ENCODE results near the gene OBSCN.

OBSCN gene

DNA sequence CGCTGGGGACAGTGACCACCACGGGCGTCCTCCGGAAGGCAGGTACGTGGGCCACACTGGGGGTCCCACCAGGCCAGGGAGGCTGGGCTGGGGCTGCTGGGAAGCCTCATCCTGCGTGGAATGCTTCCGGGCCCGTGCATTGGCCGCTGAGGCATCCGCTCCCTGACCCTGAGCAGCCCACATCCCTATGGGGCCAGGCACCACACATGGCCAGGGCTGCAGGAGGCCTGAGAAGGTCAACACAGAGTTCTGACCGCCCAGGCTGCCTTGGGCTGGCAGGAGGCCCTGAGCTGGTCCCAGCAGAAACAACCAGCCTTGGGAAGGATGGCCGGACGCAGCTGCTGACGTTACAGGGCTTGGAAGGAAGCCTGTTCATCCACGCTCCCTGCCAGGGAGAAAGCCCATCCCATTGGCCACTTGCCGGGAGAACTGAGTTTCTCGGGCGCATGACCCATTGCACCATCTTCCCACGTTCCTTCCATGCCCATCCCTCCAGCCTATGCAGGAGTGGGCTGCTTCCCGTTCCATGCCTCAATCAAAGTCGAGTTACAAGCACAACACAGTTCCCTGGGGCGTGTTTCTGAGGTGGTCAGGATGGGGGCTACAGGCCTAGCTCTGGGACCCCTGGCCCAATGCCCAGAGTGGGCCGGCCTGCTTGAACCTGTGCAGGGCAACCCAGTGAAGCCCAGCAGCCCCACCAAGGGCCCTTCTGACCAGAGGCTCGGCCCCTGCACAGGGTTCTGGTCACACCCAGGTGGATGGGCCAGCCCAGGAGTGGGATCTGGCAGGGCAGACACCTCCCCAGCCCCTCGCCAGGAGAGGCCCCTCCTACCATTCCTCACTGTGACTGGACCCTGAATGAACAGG is 167.1 kb downstream of the OBSCN start:
- no peak for DNase-seq (ENCODE audit: low read depth in 2 of 2, low spot score in 1 of 2)

DNA sequence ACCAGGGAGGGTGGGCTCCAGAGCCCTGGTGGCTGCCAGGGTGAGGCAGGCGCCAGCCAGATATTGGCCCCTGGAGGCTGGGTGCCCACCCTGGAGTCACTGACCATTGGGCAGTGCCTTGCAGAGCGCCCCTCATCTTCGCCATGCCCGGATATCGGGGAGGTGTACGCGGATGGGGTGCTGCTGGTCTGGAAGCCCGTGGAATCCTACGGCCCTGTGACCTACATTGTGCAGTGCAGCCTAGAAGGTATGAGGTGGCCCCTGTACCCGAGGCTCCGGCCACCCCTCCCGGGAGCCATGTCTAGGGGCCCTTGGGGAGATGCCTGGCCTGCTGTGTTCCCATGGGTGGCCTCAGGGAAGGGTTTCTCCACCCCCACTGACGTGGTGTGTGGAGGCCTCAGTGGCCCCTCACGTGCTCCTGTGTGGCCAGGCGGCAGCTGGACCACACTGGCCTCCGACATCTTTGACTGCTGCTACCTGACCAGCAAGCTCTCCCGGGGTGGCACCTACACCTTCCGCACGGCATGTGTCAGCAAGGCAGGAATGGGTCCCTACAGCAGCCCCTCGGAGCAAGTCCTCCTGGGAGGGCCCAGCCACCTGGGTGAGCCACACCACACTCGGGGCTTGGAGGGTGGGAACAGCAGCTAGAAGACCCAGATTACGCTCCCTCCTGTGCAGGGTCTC is 167.9 kb downstream of the OBSCN start:
- no peak for DNase-seq (ENCODE audit: low read depth in 2 of 2, low spot score in 1 of 2)

DNA sequence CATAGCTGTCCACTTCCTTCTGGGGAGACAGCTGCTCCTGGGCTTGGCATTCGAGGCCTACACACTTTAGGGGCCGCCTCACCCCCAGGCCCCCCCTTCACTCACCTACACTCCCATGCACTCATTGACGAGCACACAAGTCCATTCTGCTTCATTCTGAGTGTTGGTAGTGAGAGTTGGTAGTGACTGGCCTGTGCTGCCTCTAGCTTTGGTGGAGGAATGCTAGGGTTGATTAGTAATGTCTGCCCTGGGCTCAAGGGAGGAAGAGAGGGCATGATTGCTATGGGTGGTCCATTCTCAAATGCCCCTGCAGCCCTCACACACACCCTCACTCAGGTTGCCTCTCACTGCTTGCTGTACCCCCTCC is 168.4 kb downstream of the OBSCN start:
- no peak for DNase-seq (ENCODE audit: low read depth in 2 of 2, low spot score in 1 of 2)

DNA sequence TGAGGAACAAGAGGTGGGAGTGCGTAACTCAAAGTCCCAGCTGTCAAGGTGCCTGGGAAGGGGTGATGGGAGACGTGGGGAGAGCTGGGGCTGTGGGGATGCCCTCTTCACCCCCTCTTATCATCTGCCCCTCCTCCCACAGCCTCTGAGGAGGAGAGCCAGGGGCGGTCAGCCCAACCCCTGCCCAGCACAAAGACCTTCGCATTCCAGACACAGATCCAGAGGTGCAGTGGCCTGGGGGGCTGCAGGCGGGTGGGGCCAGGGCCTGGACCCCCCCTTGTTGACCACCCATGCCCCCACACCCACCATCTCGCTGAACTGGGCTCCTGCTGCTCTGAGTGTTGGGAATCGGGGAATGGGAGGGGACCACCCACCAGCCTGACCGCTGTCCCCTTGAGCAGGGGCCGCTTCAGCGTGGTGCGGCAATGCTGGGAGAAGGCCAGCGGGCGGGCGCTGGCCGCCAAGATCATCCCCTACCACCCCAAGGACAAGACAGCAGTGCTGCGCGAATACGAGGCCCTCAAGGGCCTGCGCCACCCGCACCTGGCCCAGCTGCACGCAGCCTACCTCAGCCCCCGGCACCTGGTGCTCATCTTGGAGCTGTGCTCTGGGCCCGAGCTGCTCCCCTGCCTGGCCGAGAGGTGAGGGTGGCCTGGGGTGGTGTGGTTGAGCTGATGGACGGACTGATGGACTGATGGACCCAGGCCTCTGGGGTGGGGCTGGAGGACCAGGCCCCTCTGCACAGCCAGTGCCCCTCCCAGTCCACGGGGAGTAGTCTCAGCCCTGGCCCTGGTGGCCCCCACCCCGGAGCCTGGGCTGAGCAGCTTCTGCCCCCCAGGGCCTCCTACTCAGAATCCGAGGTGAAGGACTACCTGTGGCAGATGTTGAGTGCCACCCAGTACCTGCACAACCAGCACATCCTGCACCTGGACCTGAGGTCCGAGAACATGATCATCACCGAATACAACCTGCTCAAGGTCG is 169.1 kb downstream of the OBSCN start:
- DNase-seq (ENCODE audit: low read depth in 2 of 2, low spot score in 1 of 2): no peak

DNA sequence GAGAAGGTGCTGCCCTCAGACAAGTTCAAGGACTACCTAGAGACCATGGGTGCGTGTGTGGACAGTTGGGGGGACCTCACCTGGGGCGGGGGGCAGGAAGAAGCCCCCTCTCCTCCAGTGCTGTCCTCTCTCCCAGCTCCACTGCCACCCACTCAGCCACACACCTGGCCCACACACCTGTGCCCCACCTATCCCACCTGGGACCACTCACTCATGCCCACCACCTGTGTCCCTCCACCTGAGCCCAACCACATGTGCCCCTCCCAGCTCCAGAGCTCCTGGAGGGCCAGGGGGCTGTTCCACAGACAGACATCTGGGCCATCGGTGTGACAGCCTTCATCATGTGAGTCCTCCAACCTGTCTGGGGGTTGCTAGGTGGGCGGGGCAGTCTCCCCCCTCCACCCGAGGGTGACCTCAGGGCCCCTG is 169.8 kb downstream of the OBSCN start:
- DNase-seq (ENCODE audit: low read depth in 2 of 2, low spot score in 1 of 2): no peak

DNA sequence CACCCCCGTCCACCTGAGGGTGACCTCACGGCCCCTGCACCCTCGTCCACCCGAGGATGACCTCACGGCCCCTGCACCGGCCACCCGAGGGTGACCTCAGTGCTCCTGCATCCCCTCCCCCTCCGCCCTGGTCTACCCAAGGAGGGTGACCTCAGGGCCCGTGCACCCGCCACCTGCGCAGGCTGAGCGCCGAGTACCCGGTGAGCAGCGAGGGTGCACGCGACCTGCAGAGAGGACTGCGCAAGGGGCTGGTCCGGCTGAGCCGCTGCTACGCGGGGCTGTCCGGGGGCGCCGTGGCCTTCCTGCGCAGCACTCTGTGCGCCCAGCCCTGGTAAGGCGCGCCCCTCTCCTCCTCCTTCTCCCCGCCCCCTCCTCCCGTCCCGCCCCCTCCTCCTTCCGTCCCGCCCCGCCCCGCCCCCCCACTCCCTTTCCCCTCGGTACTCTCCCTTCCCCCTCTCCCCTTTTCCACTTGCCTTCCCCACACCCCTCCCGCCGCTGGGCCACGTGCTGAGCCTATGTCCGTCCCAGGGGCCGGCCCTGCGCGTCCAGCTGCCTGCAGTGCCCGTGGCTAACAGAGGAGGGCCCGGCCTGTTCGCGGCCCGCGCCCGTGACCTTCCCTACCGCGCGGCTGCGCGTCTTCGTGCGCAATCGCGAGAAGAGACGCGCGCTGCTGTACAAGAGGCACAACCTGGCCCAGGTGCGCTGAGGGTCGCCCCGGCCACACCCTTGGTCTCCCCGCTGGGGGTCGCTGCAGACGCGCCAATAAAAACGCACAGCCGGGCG is 170.4 kb downstream of the OBSCN start:
- no peak for DNase-seq (ENCODE audit: low read depth in 2 of 2, low spot score in 1 of 2)

DNA sequence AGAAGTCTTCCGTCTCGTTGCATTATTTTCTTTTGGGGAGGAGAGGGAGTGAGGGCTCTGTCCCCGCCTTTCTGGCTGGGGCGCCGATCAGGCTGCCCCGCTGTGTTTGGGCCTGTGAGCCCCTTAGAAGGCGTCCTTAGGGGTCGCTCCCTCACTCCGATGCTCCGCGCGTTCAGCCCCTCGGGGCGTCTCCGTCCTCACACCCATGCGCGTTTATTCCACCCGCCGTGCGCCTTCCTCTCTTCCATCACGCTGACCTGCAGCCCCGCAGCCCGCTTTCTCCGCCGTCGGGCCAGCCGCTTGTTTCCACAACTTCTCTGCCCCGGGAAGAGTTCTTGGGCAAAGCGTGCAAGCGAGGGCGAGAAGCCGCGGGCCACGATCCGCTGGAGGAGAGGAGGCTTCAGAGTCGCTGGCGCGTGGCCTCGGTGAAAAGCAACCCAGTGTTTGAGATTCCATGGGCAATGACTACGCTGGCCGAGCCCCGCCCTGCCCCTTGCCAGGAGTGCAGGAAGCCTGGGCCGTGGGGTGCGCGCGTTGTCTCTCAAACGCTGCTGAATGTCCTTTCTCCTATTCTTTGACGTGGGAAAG is 171.1 kb downstream of the OBSCN start:
- DNase-seq (ENCODE audit: low read depth in 2 of 2, low spot score in 1 of 2): no peak

DNA sequence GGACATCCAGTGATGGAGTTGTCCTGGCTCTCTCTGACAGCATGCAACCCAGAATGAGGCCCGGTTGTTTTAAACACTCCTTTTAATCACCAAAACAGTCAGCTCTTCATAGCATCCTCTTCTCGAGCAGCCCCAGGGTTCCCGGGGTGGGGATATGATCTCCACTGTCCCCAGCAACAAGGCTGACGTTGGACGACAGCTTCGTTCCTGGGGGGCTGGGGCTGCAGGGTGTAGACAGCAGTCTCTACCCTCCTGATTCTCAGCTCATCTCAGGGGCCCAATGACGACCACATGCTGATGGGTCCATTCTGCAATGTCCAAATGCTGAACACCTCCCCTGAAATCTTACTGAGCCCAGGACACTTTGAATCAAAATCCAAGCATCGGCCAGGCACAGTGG is 171.8 kb downstream of the OBSCN start:
- DNase-seq (ENCODE audit: low read depth in 2 of 2, low spot score in 1 of 2): no peak

DNA sequence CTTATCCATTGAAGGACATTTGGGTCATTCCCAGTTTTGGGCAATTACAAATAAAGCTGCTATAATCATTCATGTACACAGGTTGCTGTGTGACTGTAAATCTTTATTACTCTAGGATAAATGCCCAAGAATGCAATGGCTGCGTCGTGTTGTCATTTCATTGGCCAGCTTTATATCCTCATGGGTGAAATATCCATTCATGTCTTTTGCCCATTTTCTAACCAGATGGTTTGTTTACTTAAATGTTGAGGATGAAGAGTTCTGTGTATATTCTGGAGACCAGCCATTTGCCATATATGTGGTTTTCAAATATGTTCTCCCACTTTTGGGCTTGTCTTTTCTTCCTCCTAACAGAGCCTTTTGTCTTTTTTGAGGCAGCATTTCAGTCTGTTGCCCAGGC is 173.5 kb downstream of the OBSCN start:
- no peak for DNase-seq (ENCODE audit: low read depth in 2 of 2, low spot score in 1 of 2)

DNA sequence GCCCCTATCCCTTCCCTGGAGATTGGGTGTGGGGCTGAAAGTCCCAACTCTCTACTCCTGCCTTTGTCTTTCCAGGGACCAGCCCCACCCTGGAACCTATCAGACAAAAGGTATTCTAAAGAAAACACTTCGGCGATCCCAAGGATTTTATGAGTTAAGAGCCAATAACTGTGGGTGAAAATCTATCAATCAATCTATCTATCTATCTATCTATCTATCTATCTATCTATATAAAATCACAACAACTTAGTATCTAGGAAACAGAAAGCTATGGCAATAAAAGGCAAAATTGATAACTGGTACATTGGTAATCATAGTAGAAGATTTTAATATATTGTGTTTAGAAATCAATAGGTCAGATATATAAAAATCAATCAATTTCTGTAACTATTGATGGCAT is 175.9 kb downstream of the OBSCN start:
- no peak for DNase-seq (ENCODE audit: low read depth in 2 of 2, low spot score in 1 of 2)

DNA sequence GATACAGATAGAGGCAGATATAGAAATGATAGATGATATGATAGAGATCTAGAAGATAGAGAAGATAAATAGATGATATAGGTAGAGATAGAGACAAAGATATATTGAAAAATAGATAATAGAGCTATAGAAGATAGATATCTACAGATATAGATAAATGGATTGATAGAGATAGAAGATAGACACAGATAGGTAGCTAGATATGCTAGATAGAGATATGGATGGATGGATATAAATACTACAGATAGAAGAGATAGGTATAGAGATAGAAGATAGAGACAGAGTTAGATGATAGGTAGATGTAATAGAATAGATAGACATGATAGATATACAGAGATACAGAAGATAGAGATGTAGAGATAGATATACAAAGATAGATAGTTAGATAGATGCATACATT is 177.4 kb downstream of the OBSCN start:
- no peak for DNase-seq (ENCODE audit: low read depth in 2 of 2, low spot score in 1 of 2)

DNA sequence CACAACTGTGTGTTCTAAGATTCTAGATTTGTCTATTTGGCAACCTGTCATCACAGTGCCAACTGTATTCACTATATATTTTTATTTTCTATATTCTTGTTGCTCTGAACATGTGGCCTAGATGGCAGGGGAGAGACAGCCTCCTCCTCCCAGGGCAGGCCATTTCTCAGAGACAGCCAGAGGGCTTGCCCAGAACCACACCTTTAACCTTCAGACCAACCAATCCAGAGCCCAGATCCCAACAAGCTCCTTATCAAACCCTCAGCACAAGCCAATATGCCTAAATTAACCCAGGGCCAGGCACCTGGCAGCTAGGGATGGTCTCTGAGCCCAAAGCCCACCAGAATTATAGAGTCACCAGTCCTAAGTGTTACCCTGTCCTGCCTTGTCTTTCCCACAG is 179.5 kb downstream of the OBSCN start:
- no peak for DNase-seq (ENCODE audit: low read depth in 2 of 2, low spot score in 1 of 2)

DNA sequence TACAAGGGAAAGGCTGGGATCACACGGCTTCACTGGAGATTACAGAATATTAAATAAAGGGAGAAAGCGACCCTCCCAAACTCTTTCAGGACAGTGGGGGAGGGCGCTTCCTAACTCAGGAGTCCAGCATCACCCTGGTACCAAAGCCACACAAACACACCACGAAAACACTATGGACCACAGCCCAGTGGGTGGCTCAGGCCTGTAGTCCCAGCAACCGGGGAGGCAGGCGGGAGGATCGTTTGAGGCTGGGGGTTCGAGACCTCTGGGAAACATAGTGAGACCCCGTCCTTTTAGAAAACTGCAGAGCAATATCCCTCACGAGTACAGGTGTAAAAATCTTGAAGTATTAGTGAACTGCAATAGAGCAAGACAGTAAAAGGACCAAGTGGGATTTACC is 182.8 kb downstream of the OBSCN start:
- no peak for DNase-seq (ENCODE audit: low read depth in 2 of 2, low spot score in 1 of 2)

DNA sequence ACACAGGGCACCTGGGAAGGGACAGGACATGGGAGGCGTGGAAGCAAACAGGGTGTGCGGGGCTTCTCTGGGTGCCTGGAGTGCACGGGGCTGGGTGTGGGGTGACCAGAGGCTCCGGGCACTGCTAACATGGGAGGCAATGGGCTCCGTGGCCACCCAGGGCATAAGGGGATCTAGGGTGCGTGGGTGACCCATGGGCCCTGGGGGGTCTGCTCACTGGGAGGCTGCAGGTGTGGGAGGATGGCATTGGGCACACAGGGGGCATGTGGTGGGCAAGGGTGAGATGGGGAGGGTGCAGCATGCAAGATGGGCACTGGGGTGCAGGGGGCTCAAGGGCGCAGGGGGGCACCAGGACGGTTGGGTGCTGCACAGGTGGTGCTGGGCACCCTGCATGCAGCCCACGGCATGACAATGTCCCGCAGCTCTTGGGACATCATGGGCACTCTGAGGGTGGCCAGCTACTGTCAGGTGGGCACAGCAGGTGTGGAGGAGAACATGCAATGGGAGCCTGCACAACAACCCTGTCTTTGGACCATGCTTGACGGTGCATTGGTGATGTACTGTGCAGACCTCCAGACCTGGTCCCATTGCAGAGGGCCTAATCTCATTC is 183.7 kb downstream of the OBSCN start:
- DNase-seq (ENCODE audit: low read depth in 2 of 2, low spot score in 1 of 2): no peak

DNA sequence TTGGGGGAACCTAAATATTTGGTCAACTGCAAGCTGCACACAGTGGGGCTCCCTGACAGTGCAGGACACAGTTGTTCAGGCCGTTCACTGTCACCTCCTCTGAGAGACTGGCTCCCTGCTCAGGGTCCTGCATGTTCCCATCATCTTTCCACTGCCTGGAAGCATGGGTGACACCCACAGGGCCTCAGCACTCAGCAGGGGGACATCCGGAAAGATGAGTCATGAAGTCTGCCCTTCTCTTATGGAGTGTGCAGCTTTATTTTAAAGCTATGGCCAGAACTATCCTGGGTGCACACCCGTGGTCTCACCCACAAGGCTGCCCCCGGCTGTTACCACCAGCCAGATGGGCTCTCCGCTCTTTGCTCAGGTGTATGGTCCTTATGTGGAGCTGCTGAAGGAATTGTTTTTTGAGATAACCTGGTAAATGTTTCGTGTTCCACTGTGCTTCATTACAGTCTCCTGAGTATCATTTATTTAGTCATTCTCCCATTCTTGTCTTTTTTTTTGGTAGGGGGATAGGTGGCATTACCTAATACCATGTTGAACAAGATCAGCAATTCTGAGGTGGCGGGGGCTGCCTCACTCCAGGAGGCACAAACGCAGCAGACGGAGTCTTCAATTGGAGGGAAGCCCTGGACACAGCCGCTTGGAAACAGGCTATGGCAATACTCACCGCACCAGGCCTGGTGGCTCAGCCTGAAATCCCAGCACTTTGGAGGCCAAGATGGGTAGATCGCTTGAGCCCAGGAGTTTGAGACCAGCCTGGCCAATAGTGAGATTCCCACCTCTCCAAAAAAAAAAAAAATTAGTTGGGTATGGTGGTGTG is 184.5 kb downstream of the OBSCN start:
- DNase-seq (ENCODE audit: low read depth in 2 of 2, low spot score in 1 of 2): no peak

DNA sequence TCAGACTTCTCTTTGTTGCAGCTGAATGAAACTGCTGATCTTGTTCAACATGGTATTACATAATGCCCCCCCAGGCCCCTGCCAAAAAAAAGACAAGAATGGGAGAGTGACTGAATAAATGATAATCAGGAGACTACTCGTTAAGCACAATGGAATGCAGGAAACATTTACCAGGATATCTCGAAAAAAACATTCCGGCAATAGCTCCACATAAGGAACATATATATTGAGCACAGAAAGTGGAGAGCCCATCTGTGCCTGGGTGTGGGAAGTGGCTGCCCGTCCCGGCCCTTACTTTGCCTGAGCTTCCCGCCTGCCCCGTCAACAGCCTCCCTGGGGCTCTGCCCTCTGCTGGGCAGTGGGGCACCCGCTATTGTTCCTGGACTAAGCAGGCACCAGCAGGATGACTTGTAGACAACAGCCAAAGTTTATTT is 185.4 kb downstream of the OBSCN start:
- DNase-seq (ENCODE audit: low read depth in 2 of 2, low spot score in 1 of 2): no peak

DNA sequence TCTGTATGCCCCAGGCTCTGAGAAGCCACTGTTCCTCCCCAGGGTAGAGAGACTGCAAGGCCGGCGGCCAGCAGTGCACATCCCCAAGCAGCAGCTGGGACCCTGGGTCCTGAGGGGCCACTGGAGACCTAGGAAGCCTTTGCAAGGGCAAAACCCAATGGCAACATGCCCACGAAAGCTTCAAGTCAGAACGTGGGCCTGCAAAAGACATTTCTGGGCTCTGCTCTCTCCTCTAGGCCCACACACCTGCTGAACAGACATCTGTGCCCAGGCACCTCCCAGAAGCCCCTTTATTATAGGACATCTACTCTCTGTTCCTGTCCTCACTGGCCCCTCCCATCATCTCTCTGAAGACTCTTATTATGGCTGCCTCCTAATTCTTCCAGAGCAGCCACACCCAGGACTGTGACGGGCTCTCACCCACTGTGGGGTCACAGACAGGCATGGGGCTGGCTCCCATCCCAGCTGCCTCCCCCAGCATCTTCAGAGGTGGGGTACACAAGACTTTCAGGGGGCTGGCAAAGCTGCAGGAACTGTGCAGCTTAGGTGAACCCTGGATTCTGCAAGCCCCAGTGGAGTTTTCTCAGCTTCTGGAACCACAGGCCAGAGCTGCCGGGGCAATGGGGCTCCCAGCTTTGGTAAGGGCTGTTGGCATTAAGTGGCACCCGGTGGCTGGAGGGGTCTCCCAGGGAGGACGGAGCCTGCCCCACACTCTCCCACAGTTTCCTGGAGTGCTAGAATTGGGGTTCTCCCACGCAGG is 186.1 kb downstream of the OBSCN start:
- DNase-seq (ENCODE audit: low read depth in 2 of 2, low spot score in 1 of 2): no peak

Measured in stimulated activated CD8-positive, alpha-beta memory T cell treated with anti-CD3 and anti-CD28 coated beads, Interleukin-4, amount 100 ng/mL, for 1 hour (primary cell).